ENCODE data around the gene DMXL2.
A peak's percentile ranks its signal among the peaks of the same experiment; 100 is the strongest.
"Not testable (repeated sequence)": the region's sequence is repeated elsewhere in the genome, so short reads cannot be mapped to it uniquely, and the experiment has no call there.

DMXL2 gene, protein sequence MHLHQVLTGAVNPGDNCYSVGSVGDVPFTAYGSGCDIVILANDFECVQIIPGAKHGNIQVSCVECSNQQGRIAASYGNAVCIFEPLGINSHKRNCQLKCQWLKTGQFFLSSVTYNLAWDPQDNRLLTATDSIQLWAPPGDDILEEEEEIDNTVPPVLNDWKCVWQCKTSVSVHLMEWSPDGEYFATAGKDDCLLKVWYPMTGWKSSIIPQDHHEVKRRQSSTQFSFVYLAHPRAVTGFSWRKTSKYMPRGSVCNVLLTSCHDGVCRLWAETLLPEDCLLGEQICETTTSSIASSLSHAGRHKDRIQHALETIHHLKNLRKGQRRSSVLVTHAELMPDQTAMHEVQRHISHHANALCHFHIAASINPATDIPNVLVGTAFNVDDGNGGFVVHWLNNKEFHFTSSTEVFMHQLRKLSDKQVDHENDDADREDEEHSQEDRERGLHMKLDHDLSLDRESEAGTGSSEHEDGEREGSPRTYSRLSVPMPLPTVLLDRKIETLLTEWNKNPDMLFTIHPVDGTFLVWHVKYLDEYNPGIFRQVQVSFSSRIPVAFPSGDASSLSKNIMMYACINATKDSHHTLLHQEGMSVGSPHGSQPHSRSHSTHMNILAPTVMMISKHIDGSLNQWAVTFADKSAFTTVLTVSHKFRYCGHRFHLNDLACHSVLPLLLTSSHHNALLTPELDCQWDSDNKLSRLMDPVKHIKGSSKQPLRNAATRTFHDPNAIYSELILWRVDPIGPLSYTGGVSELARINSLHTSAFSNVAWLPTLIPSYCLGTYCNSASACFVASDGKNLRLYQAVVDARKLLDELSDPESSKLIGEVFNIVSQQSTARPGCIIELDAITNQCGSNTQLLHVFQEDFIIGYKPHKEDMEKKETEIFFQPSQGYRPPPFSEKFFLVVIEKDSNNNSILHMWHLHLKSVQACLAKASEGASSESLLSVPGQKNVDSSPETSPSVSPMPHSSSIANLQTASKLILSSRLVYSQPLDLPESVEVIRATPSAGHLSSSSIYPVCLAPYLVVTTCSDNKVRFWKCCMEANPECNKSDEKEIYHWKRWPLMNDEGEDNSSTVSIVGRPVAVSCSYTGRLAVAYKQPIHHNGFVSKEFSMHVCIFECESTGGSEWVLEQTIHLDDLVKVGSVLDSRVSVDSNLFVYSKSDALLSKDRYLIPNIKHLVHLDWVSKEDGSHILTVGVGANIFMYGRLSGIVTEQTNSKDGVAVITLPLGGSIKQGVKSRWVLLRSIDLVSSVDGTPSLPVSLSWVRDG (N-terminal part only)
- 8.9 to 11.2 (median 11.1) reads per million in 3 donors for total RNA-seq

DNA sequence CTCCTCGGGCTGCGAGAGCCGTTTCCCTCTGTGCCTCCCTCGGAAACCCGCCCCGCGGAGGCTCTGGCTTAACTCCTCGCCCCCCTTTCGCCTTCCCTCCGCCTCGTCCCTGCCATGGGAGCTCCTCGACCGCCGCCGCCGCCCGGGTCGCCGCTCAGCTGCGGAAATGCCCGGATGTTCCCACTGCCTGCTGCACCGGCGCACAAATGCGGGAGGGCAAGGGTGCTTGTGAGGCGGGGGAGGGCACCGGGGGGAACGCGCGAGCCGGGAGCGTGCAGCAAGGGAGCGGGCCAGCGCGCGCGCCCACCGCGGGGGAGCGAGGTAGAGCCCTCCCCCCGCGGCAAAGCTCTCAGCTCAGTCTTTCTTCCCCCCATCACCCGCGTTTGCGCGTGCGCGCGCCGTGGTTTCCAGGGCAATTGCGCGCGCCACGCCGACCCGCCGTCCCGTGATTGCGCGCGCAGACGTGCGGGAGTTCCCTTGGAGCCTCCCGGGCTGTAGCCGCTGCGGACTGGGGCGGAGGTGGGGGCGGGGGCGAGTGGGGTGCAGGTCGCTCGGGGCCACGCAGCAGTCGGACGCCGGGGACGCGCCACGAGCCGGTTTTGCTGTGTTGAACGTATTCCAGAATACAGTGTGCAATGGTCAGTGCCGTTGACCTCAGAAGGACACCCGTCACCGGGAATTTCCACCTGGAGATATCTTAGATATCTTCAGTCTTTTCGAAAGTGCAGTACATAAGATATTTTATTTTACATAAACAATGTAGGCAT, at the start of gene DMXL2:
Gene DMXL2, minus strand, starts transcription at position 168 of the 767 bp plus-strand sequence. CDS start 226 bp downstream, outside the sequence.
- DNase-seq, result peak; percentile 34 to 43 (median 41)
- peak within 1 kb of the TSS; percentile 33 for H3K27ac ChIP-seq (ENCODE audit: insufficient read depth, low read length, poor library complexity, severe bottlenecking)
- no peaks in the 10 kb centered on the region for H3K27me3 ChIP-seq (replicated peaks; ENCODE audit: control insufficient read depth, insufficient read depth, low read length, poor library complexity, severe bottlenecking)
- no peaks in the 10 kb centered on the region for H3K9me3 ChIP-seq (ENCODE audit: control insufficient read depth, low read length)
- no peaks in the 10 kb centered on the region for H3K36me3 ChIP-seq (ENCODE audit: control insufficient read depth, insufficient read depth, low read length)
- peak within 1 kb of the TSS; percentile 79 for H3K4me3 ChIP-seq (ENCODE audit: insufficient read depth, low read depth, low read length, poor library complexity, severe bottlenecking)
- H3K4me1 ChIP-seq (ENCODE audit: control insufficient read depth, insufficient read depth, low read length, poor library complexity, severe bottlenecking), result no peaks in the 10 kb centered on the region

DNA sequence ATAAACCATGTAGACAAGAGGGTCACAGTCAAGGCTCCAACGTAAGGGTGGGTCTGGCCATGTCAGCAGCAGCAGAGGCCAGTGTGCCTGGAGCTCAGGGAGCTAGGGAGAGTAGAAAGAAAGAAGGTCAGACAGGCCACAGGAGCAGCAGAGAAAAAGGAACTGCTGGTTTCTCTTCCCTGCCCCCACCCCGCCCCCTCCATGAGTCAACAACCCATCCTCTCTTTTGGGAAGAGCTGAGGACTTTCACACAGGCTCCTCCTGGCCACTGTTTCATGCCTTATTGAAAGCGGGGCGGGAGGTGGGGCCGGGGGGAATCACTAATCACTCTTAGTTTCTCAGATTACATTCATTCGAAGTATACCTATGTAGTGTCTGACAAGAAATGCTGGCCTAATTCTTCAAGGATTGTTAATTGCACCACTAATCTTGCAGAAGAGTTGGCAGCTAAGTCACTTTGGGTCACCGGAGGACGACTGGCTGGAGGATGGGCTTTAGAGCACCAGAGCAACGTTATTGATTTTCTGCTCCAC, 49.6 kb upstream of the DMXL2 start:
- Histone ChIP-seq H3K27me3 (replicated peaks; ENCODE audit: control insufficient read depth, insufficient read depth, low read length, poor library complexity, severe bottlenecking) (no peaks in the 10 kb centered on the region), H3K36me3 (ENCODE audit: control insufficient read depth, insufficient read depth, low read length) (no peaks in the 10 kb centered on the region), H3K9me3 (ENCODE audit: control insufficient read depth, low read length) (no peaks in the 10 kb centered on the region), H3K4me3 (ENCODE audit: insufficient read depth, low read depth, low read length, poor library complexity, severe bottlenecking) (no peak overlapping the region), H3K4me1 (ENCODE audit: control insufficient read depth, insufficient read depth, low read length, poor library complexity, severe bottlenecking) (no peaks in the 10 kb centered on the region), H3K27ac (ENCODE audit: insufficient read depth, low read length, poor library complexity, severe bottlenecking) (no peak overlapping the region)
- DNase-seq, result no peak

DNA sequence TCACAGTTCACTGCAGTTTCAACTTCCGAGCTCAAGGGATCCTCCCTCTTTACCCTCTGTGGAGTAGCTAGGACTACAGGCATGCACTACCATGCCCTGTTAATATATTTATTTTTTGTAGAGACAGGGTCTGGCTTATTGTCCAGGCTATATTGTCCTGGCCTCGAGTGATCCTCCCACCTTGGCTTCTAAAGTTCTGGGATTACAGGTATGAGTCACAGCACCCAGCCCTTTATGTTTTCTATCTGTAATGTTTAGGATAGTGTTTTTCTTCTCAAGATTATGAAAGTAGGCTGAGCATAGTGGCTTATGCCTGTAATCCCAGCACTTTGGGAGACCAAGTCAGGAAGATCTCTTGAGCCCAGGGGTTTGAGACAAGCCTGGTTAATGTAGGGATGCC, 46.8 kb upstream of the DMXL2 start:
- no peaks in the 10 kb centered on the region for H3K36me3 ChIP-seq (ENCODE audit: control insufficient read depth, insufficient read depth, low read length)

DNA sequence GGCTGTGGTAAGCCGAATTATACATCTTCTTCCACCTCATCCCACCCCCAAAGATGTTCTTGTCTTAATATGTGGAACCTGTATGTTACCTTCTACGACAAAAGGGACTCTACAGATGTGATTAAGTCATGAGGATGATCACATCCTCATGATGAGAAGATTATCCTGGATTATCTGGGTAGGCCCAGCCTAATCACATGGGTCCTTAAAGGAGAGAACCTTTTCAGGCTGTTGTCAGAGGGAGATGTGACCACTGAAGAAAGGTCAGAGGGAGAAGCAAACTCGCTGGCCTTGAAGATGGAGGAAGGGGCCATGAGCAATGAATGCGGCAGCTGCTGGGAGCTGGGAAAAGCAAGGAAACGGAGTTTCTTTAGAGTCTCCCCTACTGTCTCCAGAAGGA, 45.9 kb upstream of the DMXL2 start:
- H3K4me3 ChIP-seq (ENCODE audit: insufficient read depth, low read depth, low read length, poor library complexity, severe bottlenecking), result no peak overlapping the region
- no peak overlapping the region for H3K27ac ChIP-seq (ENCODE audit: insufficient read depth, low read length, poor library complexity, severe bottlenecking)
- DNase-seq, result no peak

More for the DNA sequence above, 46.8 kb upstream of the DMXL2 start:
- Histone ChIP-seq H3K4me1 (ENCODE audit: control insufficient read depth, insufficient read depth, low read length, poor library complexity, severe bottlenecking) (no peaks in the 10 kb centered on the region), H3K4me3 (ENCODE audit: insufficient read depth, low read depth, low read length, poor library complexity, severe bottlenecking) (no peak overlapping the region), H3K27ac (ENCODE audit: insufficient read depth, low read length, poor library complexity, severe bottlenecking) (no peak overlapping the region), H3K9me3 (ENCODE audit: control insufficient read depth, low read length) (no peaks in the 10 kb centered on the region), H3K27me3 (replicated peaks; ENCODE audit: control insufficient read depth, insufficient read depth, low read length, poor library complexity, severe bottlenecking) (no peaks in the 10 kb centered on the region)
- DNase-seq, result no peak

DNA sequence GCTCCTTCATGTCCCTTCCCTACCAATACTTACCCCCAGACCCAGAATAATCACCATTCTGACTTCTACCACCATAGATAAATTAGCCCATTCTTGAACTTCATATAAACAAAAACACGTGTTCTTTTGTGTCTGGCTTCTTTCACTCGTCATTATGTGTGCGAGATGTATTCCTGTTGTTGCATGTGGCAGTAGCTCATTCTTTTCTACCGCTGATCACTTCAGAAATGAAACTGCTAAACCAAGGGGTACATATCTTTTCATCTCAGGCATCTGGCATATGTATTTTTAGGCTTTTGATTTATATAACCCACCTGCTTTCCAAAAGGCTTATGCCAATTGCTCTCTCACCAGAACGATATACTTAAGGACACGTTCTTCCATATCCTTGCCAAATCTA, 44.9 kb upstream of the DMXL2 start:
- no peak for DNase-seq
- Histone ChIP-seq H3K4me1 (ENCODE audit: control insufficient read depth, insufficient read depth, low read length, poor library complexity, severe bottlenecking) (no peaks in the 10 kb centered on the region), H3K36me3 (ENCODE audit: control insufficient read depth, insufficient read depth, low read length) (no peaks in the 10 kb centered on the region), H3K27ac (ENCODE audit: insufficient read depth, low read length, poor library complexity, severe bottlenecking) (no peak overlapping the region), H3K27me3 (replicated peaks; ENCODE audit: control insufficient read depth, insufficient read depth, low read length, poor library complexity, severe bottlenecking) (no peaks in the 10 kb centered on the region), H3K9me3 (ENCODE audit: control insufficient read depth, low read length) (no peaks in the 10 kb centered on the region), H3K4me3 (ENCODE audit: insufficient read depth, low read depth, low read length, poor library complexity, severe bottlenecking) (no peak overlapping the region)

More for the DNA sequence above, 45.9 kb upstream of the DMXL2 start:
- no peaks in the 10 kb centered on the region for H3K27me3 ChIP-seq (replicated peaks; ENCODE audit: control insufficient read depth, insufficient read depth, low read length, poor library complexity, severe bottlenecking)
- no peaks in the 10 kb centered on the region for H3K9me3 ChIP-seq (ENCODE audit: control insufficient read depth, low read length)
- no peaks in the 10 kb centered on the region for H3K36me3 ChIP-seq (ENCODE audit: control insufficient read depth, insufficient read depth, low read length)
- H3K4me1 ChIP-seq (ENCODE audit: control insufficient read depth, insufficient read depth, low read length, poor library complexity, severe bottlenecking), result no peaks in the 10 kb centered on the region

DNA sequence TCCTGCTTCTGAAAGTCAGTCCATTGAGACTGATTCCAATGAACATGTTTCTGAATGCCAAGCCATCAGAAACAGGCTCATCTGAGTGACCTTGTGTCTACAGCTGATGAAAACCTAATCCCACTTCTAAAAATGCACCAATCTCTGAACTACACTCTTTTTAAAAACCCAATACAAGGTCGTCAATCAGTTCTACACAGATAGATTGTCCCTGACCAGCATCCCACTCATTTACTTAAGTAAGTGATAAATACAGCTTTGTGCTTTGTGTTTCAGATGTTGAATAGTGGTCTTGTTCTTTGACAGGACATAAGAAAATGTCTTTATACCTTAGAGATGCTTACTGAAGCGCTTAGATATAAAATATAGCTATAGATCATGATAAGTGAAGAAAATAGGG, 38.5 kb upstream of the DMXL2 start:
- H3K27ac ChIP-seq (ENCODE audit: insufficient read depth, low read length, poor library complexity, severe bottlenecking), result no peak overlapping the region
- no peaks in the 10 kb centered on the region for H3K27me3 ChIP-seq (replicated peaks; ENCODE audit: control insufficient read depth, insufficient read depth, low read length, poor library complexity, severe bottlenecking)
- DNase-seq, result no peak
- H3K4me1 ChIP-seq (ENCODE audit: control insufficient read depth, insufficient read depth, low read length, poor library complexity, severe bottlenecking), result no peaks in the 10 kb centered on the region
- no peaks in the 10 kb centered on the region for H3K9me3 ChIP-seq (ENCODE audit: control insufficient read depth, low read length)
- H3K36me3 ChIP-seq (ENCODE audit: control insufficient read depth, insufficient read depth, low read length), result no peaks in the 10 kb centered on the region
- H3K4me3 ChIP-seq (ENCODE audit: insufficient read depth, low read depth, low read length, poor library complexity, severe bottlenecking), result no peak overlapping the region

DNA sequence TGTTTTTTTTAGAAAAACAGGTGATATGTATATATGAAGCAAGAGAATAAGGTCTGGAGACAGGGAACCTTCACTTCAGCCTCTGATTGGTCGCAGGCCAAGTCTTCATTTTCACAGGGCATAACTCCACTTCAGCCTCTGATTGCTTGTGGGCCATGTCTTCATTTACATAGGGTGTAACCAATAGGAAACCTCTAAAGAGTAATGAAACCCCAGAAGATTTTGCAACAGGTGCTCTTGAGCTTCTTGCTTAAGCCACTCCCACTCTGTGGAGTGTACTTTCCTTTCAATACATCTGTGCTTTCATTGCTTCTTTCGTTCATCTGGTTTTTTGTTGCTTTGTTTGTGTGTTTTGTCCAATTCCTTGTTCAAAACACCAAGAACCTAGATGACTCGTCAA, 36.1 kb upstream of the DMXL2 start:
- no peak overlapping the region for H3K27ac ChIP-seq (ENCODE audit: insufficient read depth, low read length, poor library complexity, severe bottlenecking)

DNA sequence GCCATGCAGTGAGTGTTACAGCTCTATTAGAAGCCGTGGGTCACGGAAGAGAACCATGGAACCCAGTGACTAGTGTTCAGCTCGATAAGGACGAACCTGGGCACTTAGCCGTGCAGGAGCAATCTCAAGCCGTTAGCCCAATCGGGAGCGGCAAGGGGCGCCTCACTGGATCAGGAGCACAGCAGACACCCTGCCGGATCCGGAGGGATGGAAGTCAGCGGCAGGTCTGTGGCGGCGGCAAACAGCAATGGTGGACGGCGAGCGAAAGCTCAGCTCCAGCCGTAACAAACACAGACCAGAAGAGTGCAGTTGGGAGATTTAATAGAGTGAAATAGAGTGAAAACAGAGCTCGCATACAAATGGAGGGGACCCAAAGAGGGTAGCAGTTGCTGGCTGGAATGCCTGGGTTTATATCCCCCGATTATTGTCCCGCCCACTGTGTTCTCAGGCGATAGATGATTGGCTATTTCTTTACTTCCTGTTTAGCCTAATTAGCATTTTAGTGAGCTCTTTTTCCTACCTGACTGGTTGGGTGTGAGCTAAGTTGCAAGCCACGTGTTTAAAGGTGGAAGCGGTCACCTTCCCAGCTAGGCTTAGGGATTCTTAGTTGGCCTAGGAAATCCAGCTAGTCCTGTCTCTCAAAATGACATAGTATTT, 33.0 kb upstream of the DMXL2 start:
- H3K4me3 ChIP-seq (ENCODE audit: insufficient read depth, low read depth, low read length, poor library complexity, severe bottlenecking); H3K27me3 ChIP-seq (replicated peaks; ENCODE audit: control insufficient read depth, insufficient read depth, low read length, poor library complexity, severe bottlenecking): not testable (repeated sequence)

More for the DNA sequence above, 36.1 kb upstream of the DMXL2 start:
- Histone ChIP-seq H3K4me3 (ENCODE audit: insufficient read depth, low read depth, low read length, poor library complexity, severe bottlenecking) (no peak overlapping the region), H3K27me3 (replicated peaks; ENCODE audit: control insufficient read depth, insufficient read depth, low read length, poor library complexity, severe bottlenecking) (no peaks in the 10 kb centered on the region), H3K9me3 (ENCODE audit: control insufficient read depth, low read length) (no peaks in the 10 kb centered on the region), H3K36me3 (ENCODE audit: control insufficient read depth, insufficient read depth, low read length) (no peaks in the 10 kb centered on the region), H3K4me1 (ENCODE audit: control insufficient read depth, insufficient read depth, low read length, poor library complexity, severe bottlenecking) (no peaks in the 10 kb centered on the region)
- DNase-seq, result no peak

More for the DNA sequence above, 33.0 kb upstream of the DMXL2 start:
- not testable (repeated sequence) for DNase-seq; H3K9me3 ChIP-seq (ENCODE audit: control insufficient read depth, low read length); H3K27ac ChIP-seq (ENCODE audit: insufficient read depth, low read length, poor library complexity, severe bottlenecking); H3K4me1 ChIP-seq (ENCODE audit: control insufficient read depth, insufficient read depth, low read length, poor library complexity, severe bottlenecking); H3K36me3 ChIP-seq (ENCODE audit: control insufficient read depth, insufficient read depth, low read length)
